Thyroid gland (tissue), 4 donors: ENCODE results near the gene NDUFAF7. TPM values are rescaled to one million over a fixed set of nuclear protein-coding genes. Genes with fewer than 3 reads are reported as not detected.

Experiments used
- DNase-seq, 2 donors: peaks; one replicate each; pipeline ENCODE4 v3.0.0-alpha.2; 2019
- H3K27ac ChIP-seq, 3 donors: fragments of 200-600 bp; sonication (generic); 1 replicate in 2 of 3; 2 replicates in 1 of 3; pipeline ENCODE4 v1.5.1; 2016 to 2019; ENCODE audit warnings: mild to moderate bottlenecking in 1 of 3, moderate library complexity in 1 of 3
- H3K27me3 ChIP-seq: fragments of 200-600 bp; sonication (generic); one replicate; pipeline ENCODE4 v1.5.1; 2019
- H3K36me3 ChIP-seq, 2 donors: fragments of 200-600 bp; sonication (generic); one replicate each; pipeline ENCODE4 v1.5.1; 2016 to 2019
- H3K4me1 ChIP-seq, 2 donors: fragments of 200-600 bp; sonication (generic); one replicate each; pipeline ENCODE4 v1.5.1; 2017 to 2019
- H3K4me3 ChIP-seq, 3 donors: fragments of 200-600 bp; sonication (generic); replicated peaks in 1 of 3; 1 replicate in 2 of 3; 2 replicates in 1 of 3; pipeline ENCODE4 v1.5.1; 2016; ENCODE audit warnings: mild to moderate bottlenecking in 1 of 3
- H3K9me3 ChIP-seq: fragments of 200-600 bp; sonication (generic); one replicate; pipeline ENCODE4 v1.5.1; 2017
- CTCF ChIP-seq, 6 experiments: fragments of 200-600 bp in 3 of 6; fragments of 450-650 bp in 3 of 6; sonication (generic) in 3 of 6; IDR thresholded peaks; one replicate each; pipeline ENCODE4 v1.5.1; 2016 to 2019; ENCODE audit warnings: antibody characterized with exemption in 6 of 6, mild to moderate bottlenecking in 2 of 6, inconsistent platforms in 1 of 6, moderate library complexity in 1 of 6
- POLR2A ChIP-seq, 2 donors: fragments of 450-650 bp; IDR thresholded peaks; one replicate each; pipeline ENCODE4 v1.6.1; 2017; ENCODE audit warnings: antibody characterized with exemption in 2 of 2, mild to moderate bottlenecking in 2 of 2, moderate library complexity in 1 of 2
- WGBS, 2 donors: methylation state at CpG; one replicate each; pipeline ENCODE4 v1.1.5; 2017; 5-methylcytosine and 5-hydroxymethylcytosine counted together
- intact Hi-C: fragments of 100-400 bp; cut with DNase I; formaldehyde crosslinking; loops from one replicate; pipeline ENCODE4 v1.15.1; 2023
- total RNA-seq, 4 donors: library from RNA; depleted of rRNA; stranded (reverse); fragments of >200 nt; gene quantifications; one replicate each; pipeline ENCODE4 v1.2.3, GENCODE V29; 2016

Gene NDUFAF7
- total RNA-seq, 4 donors from 2014 or later: 11.5 to 23.1 (median 19.1) TPM

DNA sequence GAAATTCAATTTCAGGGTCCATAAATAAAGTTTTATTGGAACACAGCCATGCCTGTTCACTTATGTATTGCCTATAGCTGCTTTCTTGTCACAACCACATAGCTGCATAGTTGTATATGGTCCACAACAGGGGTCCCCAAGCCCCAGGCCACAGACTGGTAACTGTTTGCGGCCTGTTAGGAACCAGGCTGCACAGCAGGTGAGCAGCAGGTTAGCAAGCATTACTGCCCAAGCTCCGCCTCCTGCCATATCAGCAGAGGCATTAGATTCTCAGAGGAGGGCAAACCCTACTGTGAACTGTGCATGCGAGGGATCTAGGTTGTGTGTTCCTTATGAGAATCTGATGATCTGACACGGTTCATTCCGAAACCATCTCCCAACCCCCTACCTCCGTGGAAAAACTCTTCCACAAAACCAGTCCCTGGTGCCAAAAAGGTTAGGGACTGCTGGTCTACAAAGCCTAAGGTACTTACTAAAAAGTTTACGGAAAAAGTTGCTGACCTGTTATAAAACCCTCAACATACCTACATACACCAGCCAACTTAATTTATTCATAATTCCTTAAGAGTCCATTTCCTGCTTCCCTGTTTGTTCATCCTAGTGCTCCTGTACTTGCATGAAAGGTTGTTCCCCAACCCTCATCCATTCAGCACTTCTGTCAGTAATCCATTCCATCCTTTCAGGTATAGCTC, 40.1 kb downstream of the NDUFAF7 start:
- WGBS, 2 donors: 90 to 93% methylated on average over 7 of the region's 7 CpGs
- no peaks in the 10 kb centered on the region for H3K27me3 ChIP-seq
- no peak overlapping the region for H3K4me3 ChIP-seq
- no peak for TF ChIP-seq CTCF (IDR thresholded peaks at IDR 0.05)
- TF ChIP-seq POLR2A (IDR thresholded peaks at IDR 0.05): no peak
- H3K27ac ChIP-seq: no peak overlapping the region
- no peak for DNase-seq
- intact Hi-C loops: no loop called here
- H3K36me3 ChIP-seq: peaks cover 21% of the 10 kb centered on the region in 2 donors
- no peaks in the 10 kb centered on the region for H3K9me3 ChIP-seq
- no peaks in the 10 kb centered on the region for H3K4me1 ChIP-seq

- 77 to 90% methylated on average over 6 of the region's 6 CpGs for WGBS, 2 donors
- DNase-seq: no peak
- Histone ChIP-seq H3K36me3 (peaks cover 14 to 21% of the 10 kb centered on the region in 2 donors), H3K27ac (no peak overlapping the region), H3K9me3 (no peaks in the 10 kb centered on the region), H3K4me3 (no peak overlapping the region), H3K27me3 (no peaks in the 10 kb centered on the region), H3K4me1 (no peaks in the 10 kb centered on the region)
- no peak for TF ChIP-seq POLR2A (IDR thresholded peaks at IDR 0.05)
- no peak for TF ChIP-seq CTCF (IDR thresholded peaks at IDR 0.05)
- intact Hi-C loops: no loop called here
Measured at GRCh38 chr2:37274359-37274965, 43.0 kb downstream of the NDUFAF7 start.

DNA sequence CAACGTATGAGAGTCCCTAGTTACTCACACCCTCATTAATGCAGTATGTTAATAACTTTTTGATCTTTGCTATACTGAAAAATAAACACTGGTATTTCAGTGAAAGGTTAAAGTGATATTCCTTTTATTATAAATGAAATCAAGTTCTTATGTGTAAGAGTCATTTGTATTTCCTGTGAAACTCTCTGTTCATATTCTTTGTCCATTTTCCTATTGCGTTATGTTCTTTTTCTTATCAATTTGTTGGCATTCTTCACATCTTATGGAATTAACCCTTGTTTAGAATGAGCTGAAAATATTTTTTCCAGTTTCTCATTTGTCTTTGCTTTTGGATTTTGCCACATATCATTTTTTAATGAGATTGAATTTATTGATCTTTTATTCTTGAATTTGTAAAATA, 44.8 kb downstream of the NDUFAF7 start:
- no peak overlapping the region for H3K27ac ChIP-seq
- peaks cover 14 to 22% of the 10 kb centered on the region in 2 donors for H3K36me3 ChIP-seq
- 96 to 99% methylated on average over 2 of the region's 2 CpGs for WGBS, 2 donors
- TF ChIP-seq POLR2A (IDR thresholded peaks at IDR 0.05) (no peak), CTCF (IDR thresholded peaks at IDR 0.05) (no peak)
- H3K27me3 ChIP-seq: no peaks in the 10 kb centered on the region
- intact Hi-C loops: no loop called here
- H3K4me1 ChIP-seq: no peaks in the 10 kb centered on the region
- no peak overlapping the region for H3K4me3 ChIP-seq
- DNase-seq: no peak
- no peaks in the 10 kb centered on the region for H3K9me3 ChIP-seq

- Histone ChIP-seq H3K9me3 (no peaks in the 10 kb centered on the region), H3K27me3 (no peaks in the 10 kb centered on the region), H3K4me1 (no peaks in the 10 kb centered on the region), H3K36me3 (peaks cover 5 to 10% of the 10 kb centered on the region in 2 donors), H3K4me3 (no peak overlapping the region), H3K27ac (no peak overlapping the region)
- DNase-seq: no peak
- TF ChIP-seq POLR2A (IDR thresholded peaks at IDR 0.05) (no peak), CTCF (IDR thresholded peaks at IDR 0.05) (no peak)
- intact Hi-C loops: no loop called here
- 95 to 98% methylated on average over 1 of the region's 1 CpG for WGBS, 2 donors
Measured at GRCh38 chr2:37281916-37282315, 50.5 kb downstream of the NDUFAF7 start.

GRCh38 chr2:37282746-37283145, 51.3 kb downstream of the NDUFAF7 start:
- H3K4me1 ChIP-seq: no peaks in the 10 kb centered on the region
- no peak overlapping the region for H3K4me3 ChIP-seq
- H3K36me3 ChIP-seq: peaks cover 5 to 10% of the 10 kb centered on the region in 2 donors
- H3K27ac ChIP-seq: no peak overlapping the region
- intact Hi-C loops: no loop called here
- WGBS, 2 donors: 90% methylated on average over 2 of the region's 2 CpGs
- H3K9me3 ChIP-seq: no peaks in the 10 kb centered on the region
- no peak for TF ChIP-seq CTCF (IDR thresholded peaks at IDR 0.05)
- H3K27me3 ChIP-seq: no peaks in the 10 kb centered on the region
- DNase-seq: no peak
